ENCODE measurements around the gene LARP1B.

DNA sequence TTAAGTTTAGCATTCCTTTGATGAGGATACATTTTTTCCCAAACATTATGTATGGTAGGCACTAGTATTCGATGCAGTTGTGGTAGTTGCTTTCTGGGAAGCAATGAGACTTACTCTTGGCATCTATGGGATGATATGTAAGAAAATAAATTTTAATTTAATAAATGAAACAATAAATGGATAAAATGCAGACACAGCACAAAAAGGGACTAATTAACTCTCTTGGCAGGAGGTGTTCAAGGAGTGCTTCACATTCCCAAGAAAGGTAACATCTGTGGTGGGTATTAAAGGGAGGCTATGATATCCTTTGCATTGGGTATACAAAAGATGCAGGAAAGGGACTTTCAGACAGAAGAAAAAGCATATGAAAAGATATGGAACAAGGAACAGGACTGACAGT is 115.5 kb downstream of the LARP1B start:
- TF ChIP-seq POLR2A (IDR thresholded peaks at IDR 0.05; ENCODE audit: control extremely low read depth in 1 of 2, low read depth in 2 of 2, low read length in 2 of 2) (no peak), POLR2AphosphoS5 (IDR thresholded peaks at IDR 0.05; ENCODE audit: low read depth, low read length) (no peak), GABPA (IDR thresholded peaks at IDR 0.05; ENCODE audit: borderline replicate concordance, insufficient read depth, low read length) (no peak), CBX5 (IDR thresholded peaks at IDR 0.05; ENCODE audit: low read depth, low read length) (no peak), CEBPB (IDR thresholded peaks at IDR 0.05; ENCODE audit: low read depth, low read length) (no peak), RNF2 (IDR thresholded peaks at IDR 0.05; ENCODE audit: borderline replicate concordance, low read depth, low read length, missing control alignments, poor library complexity, severe bottlenecking) (no peak), GTF2F1 (IDR thresholded peaks at IDR 0.05; ENCODE audit: borderline replicate concordance, low read depth, low read length) (no peak), SIN3A (conservative IDR thresholded peaks at IDR 0.05 in 1 of 2, IDR thresholded peaks at IDR 0.05 in 1 of 2; ENCODE audit: low read depth in 1 of 2, low read length in 2 of 2) (no peak), HDAC2 (IDR thresholded peaks at IDR 0.05; ENCODE audit: borderline replicate concordance in 1 of 2, low read depth in 2 of 2, low read length in 2 of 2) (no peak)
- TF ChIP-seq, protein P1, sequence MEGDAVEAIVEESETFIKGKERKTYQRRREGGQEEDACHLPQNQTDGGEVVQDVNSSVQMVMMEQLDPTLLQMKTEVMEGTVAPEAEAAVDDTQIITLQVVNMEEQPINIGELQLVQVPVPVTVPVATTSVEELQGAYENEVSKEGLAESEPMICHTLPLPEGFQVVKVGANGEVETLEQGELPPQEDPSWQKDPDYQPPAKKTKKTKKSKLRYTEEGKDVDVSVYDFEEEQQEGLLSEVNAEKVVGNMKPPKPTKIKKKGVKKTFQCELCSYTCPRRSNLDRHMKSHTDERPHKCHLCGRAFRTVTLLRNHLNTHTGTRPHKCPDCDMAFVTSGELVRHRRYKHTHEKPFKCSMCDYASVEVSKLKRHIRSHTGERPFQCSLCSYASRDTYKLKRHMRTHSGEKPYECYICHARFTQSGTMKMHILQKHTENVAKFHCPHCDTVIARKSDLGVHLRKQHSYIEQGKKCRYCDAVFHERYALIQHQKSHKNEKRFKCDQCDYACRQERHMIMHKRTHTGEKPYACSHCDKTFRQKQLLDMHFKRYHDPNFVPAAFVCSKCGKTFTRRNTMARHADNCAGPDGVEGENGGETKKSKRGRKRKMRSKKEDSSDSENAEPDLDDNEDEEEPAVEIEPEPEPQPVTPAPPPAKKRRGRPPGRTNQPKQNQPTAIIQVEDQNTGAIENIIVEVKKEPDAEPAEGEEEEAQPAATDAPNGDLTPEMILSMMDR (IDR thresholded peaks at IDR 0.05; ENCODE audit: control extremely low read depth in 1 of 3, insufficient read depth in 1 of 3, low read depth in 1 of 3, low read length in 3 of 3), result no peak

All from H1 (cell line).